Measurements from ENCODE around the gene LRRC46.

LRRC46 gene

DNA sequence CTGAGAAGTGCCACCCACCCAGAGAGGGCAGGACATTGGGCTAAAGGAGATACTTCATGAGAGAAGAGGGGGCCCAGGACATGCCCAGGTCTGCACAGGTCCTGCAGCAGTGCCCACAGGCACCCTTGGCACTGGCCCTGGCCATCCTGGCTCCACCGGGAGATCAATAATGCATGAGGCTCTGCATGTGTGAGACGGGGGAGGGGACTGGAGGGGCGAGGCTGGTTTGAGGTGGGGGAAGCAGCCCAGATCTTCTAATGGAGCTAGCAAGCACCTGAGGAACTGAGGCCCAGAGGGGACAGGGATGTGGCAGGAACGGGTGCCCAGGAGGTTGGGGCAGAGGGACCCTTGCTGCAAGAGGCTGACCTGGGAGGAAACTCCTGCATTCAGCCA lies 10.4 kb upstream of the LRRC46 start:
- Histone ChIP-seq H3K9ac (ENCODE audit: low read length) (peak overlapping the region; percentile 76), H3K27me3 (replicated peaks; ENCODE audit: insufficient read depth, low read length) (no peaks in the 10 kb centered on the region), H3K9me3 (replicated peaks; ENCODE audit: insufficient read depth, low read length) (no peaks in the 10 kb centered on the region), H3F3A (ENCODE audit: insufficient read depth, low read length) (no peaks in the 10 kb centered on the region), H3K4me1 (ENCODE audit: low read length) (peaks cover 15% of the 10 kb centered on the region; the same call in 1 of the 2 replicates), H3K4me2 (ENCODE audit: low read depth, low read length) (peak overlapping the region; percentile 88), H3K4me3 (ENCODE audit: low read length) (peak overlapping the region; percentile 91), H3K79me2 (ENCODE audit: low read length) (peaks cover 19% of the 10 kb centered on the region), H3K27ac (ENCODE audit: low read length) (no peak overlapping the region; the same call in 1 of the 2 replicates), H3K9me2 (replicated peaks; ENCODE audit: insufficient read depth, low read length) (no peaks in the 10 kb centered on the region), H3K36me3 (replicated peaks; ENCODE audit: insufficient read depth, low read length) (no peaks in the 10 kb centered on the region), H2AFZ (ENCODE audit: low read length) (peak overlapping the region; percentile 72), H4K20me1 (ENCODE audit: insufficient read depth, low read length) (no peaks in the 10 kb centered on the region)
- DNase-seq, result no peak
- no peak for TF ChIP-seq EZH2phosphoT487 (IDR thresholded peaks at IDR 0.05; ENCODE audit: low read length)
- no peak for TF ChIP-seq EZH2 (optimal IDR thresholded peaks at IDR 0.05; ENCODE audit: low read depth, low read length)
- TF ChIP-seq, protein P1, sequence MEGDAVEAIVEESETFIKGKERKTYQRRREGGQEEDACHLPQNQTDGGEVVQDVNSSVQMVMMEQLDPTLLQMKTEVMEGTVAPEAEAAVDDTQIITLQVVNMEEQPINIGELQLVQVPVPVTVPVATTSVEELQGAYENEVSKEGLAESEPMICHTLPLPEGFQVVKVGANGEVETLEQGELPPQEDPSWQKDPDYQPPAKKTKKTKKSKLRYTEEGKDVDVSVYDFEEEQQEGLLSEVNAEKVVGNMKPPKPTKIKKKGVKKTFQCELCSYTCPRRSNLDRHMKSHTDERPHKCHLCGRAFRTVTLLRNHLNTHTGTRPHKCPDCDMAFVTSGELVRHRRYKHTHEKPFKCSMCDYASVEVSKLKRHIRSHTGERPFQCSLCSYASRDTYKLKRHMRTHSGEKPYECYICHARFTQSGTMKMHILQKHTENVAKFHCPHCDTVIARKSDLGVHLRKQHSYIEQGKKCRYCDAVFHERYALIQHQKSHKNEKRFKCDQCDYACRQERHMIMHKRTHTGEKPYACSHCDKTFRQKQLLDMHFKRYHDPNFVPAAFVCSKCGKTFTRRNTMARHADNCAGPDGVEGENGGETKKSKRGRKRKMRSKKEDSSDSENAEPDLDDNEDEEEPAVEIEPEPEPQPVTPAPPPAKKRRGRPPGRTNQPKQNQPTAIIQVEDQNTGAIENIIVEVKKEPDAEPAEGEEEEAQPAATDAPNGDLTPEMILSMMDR (IDR thresholded peaks at IDR 0.05; ENCODE audit: low read length), result no peak

DNA sequence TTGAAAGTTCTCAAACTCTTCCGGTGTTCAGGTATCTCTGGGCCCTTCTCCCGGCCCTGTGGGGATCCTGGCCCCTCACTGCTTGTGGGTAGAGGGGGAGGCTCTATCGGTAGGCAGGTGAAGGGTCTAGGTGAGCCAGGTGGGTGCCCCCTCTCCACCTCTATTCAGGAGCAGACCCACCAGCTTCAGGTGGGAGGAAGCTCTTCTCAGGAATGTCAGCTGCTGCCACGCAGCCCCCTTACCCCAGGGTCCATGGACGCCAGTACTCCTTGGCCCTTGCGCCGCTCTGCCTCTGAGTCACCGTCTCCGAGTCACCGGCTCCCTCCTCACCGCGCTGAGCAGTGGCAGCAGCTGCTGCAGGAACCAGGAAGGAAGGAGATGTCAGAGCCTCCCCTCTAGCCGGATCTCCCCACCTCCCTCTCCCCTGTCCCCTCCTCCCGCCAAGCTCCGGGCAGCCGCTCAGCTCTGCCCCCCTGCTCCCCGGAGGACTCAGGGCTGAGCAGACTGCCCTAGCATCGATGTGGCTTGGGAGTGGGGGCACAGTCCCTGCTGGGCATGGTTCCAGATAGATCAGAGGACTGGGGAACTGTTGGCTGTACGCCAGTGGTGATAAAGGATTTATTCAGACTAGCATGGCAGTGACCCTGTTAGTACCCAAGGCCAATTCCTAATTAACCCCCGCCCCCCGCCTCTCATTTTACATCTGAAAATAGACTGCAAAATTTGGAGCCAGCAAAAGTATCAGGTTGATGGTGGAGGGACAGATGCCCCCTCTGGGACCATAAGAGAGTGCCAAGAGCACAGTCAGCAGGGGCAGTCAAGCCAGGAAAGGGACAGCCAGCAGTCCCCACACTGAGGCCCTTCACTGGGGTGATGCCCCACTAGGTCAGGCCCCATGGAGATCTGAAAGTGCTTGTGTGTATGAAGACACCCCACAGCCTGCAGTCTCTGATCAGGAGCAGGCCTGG lies 9.8 kb upstream of the LRRC46 start, which contains the start of gene OSBPL7:
OSBPL7 (minus strand) TSS at position 371 of the 968 bp plus-strand sequence. CDS start 1,516 bp downstream, outside the sequence.
- peak within 1 kb of the TSS; percentile 72 for H2AFZ ChIP-seq (ENCODE audit: low read length)
- no peaks in the 10 kb centered on the region for H4K20me1 ChIP-seq (ENCODE audit: insufficient read depth, low read length)
- H3K9me3 ChIP-seq (replicated peaks; ENCODE audit: insufficient read depth, low read length), result no peaks in the 10 kb centered on the region
- peak within 1 kb of the TSS; percentile 76 for H3K9ac ChIP-seq (ENCODE audit: low read length)
- no peaks in the 10 kb centered on the region for H3K36me3 ChIP-seq (replicated peaks; ENCODE audit: insufficient read depth, low read length)
- DNase-seq, result peak; percentile 76
- peak within 1 kb of the TSS; percentile 91 for H3K4me3 ChIP-seq (ENCODE audit: low read length)
- H3F3A ChIP-seq (ENCODE audit: insufficient read depth, low read length), result no peaks in the 10 kb centered on the region
- TF ChIP-seq EZH2phosphoT487 (IDR thresholded peaks at IDR 0.05; ENCODE audit: low read length) (no peak), EZH2 (optimal IDR thresholded peaks at IDR 0.05; ENCODE audit: low read depth, low read length) (no peak)
- TF ChIP-seq, protein P1 (IDR thresholded peaks at IDR 0.05; ENCODE audit: low read length), result peak; percentile 59
- H3K79me2 ChIP-seq (ENCODE audit: low read length), result peaks cover 19% of the 10 kb centered on the region
- H3K4me2 ChIP-seq (ENCODE audit: low read depth, low read length), result peak within 1 kb of the TSS; percentile 88
- H3K4me1 ChIP-seq (ENCODE audit: low read length), result peaks cover 15% of the 10 kb centered on the region; the same call in 1 of the 2 replicates
- H3K9me2 ChIP-seq (replicated peaks; ENCODE audit: insufficient read depth, low read length), result no peaks in the 10 kb centered on the region
- peak within 1 kb of the TSS; percentile 4; the same call in 1 of the 2 replicates for H3K27ac ChIP-seq (ENCODE audit: low read length)
- no peaks in the 10 kb centered on the region for H3K27me3 ChIP-seq (replicated peaks; ENCODE audit: insufficient read depth, low read length)

- Histone ChIP-seq H3K27me3 (replicated peaks; ENCODE audit: insufficient read depth, low read length) (no peaks in the 10 kb centered on the region), H2AFZ (ENCODE audit: low read length) (no peak overlapping the region), H3K79me2 (ENCODE audit: low read length) (peaks cover 19% of the 10 kb centered on the region), H3K4me3 (ENCODE audit: low read length) (no peak overlapping the region), H4K20me1 (ENCODE audit: insufficient read depth, low read length) (no peaks in the 10 kb centered on the region), H3K36me3 (replicated peaks; ENCODE audit: insufficient read depth, low read length) (no peaks in the 10 kb centered on the region), H3F3A (ENCODE audit: insufficient read depth, low read length) (no peaks in the 10 kb centered on the region), H3K27ac (ENCODE audit: low read length) (no peak overlapping the region), H3K9me3 (replicated peaks; ENCODE audit: insufficient read depth, low read length) (no peaks in the 10 kb centered on the region), H3K9ac (ENCODE audit: low read length) (no peak overlapping the region), H3K9me2 (replicated peaks; ENCODE audit: insufficient read depth, low read length) (no peaks in the 10 kb centered on the region), H3K4me2 (ENCODE audit: low read depth, low read length) (peak overlapping the region; percentile 88), H3K4me1 (ENCODE audit: low read length) (peaks cover 15% of the 10 kb centered on the region; the same call in 1 of the 2 replicates)
- no peak for DNase-seq
- TF ChIP-seq, protein P1 (IDR thresholded peaks at IDR 0.05; ENCODE audit: low read length), result no peak
- TF ChIP-seq EZH2 (optimal IDR thresholded peaks at IDR 0.05; ENCODE audit: low read depth, low read length), result no peak
- no peak for TF ChIP-seq EZH2phosphoT487 (IDR thresholded peaks at IDR 0.05; ENCODE audit: low read length)
These were observed 8.7 kb upstream of the LRRC46 start for GRCh38 chr17:47822785-47823184.

Data from MM.1S (cell line).